Chondrocyte (in vitro differentiated cells): ENCODE data around the gene MYO1B. TPM values are rescaled to one million over a fixed set of nuclear protein-coding genes. Genes with fewer than 3 reads are reported as not detected.

Experiments used
- DNase-seq: peaks from one replicate; pipeline ENCODE4 v3.0.0; 2021; ENCODE audit warnings: mixed read lengths, low spot score
- H3K27ac Mint-ChIP-seq: one replicate; pipeline ENCODE4 v1.8.0; 2021; ENCODE audit warnings: mild to moderate bottlenecking, moderate library complexity, mixed read lengths; ENCODE audit not compliant: unreplicated experiment
- H3K27me3 Mint-ChIP-seq: 2 replicates; pipeline ENCODE4 v1.8.0; 2021; ENCODE audit warnings: low read depth, mixed read lengths
- H3K36me3 Mint-ChIP-seq: 2 replicates; pipeline ENCODE4 v1.8.0; 2021; ENCODE audit warnings: low read depth, mixed read lengths
- H3K4me1 Mint-ChIP-seq: 2 replicates; pipeline ENCODE4 v1.8.0; 2021; ENCODE audit warnings: low read depth, mild to moderate bottlenecking, mixed read lengths
- H3K4me3 Mint-ChIP-seq: one replicate; pipeline ENCODE4 v1.8.0; 2021; ENCODE audit warnings: mild to moderate bottlenecking, moderate library complexity, mixed read lengths; ENCODE audit not compliant: unreplicated experiment
- H3K9me3 Mint-ChIP-seq: 2 replicates; pipeline ENCODE4 v1.8.0; 2021; ENCODE audit warnings: low read depth, mixed read lengths
- CTCF ChIP-seq: fragments of 200-600 bp; sonication (generic); IDR thresholded peaks from 2 replicates; pipeline ENCODE4 v1.5.0; 2021; ENCODE audit warnings: antibody characterized with exemption, mild to moderate bottlenecking, moderate library complexity
- total RNA-seq: library from RNA; stranded (reverse); gene quantifications from 3 replicates; pipeline ENCODE4 v1.2.1, GENCODE V29; 2021

MYO1B gene
- total RNA-seq, 1 donor from 2014 or later: 114 TPM

GRCh38 chr2:191333911-191334357, 88.7 kb downstream of the MYO1B start:
- DNase-seq: no peak
- peak overlapping the region; percentile 92 for H3K27ac Mint-ChIP-seq
- peaks cover 20% of the 10 kb centered on the region for H3K36me3 Mint-ChIP-seq
- H3K4me3 Mint-ChIP-seq: peak overlapping the region; percentile 49
- no peaks in the 10 kb centered on the region for H3K27me3 Mint-ChIP-seq
- no peak for TF ChIP-seq CTCF
- H3K9me3 Mint-ChIP-seq: no peaks in the 10 kb centered on the region
- peaks cover 22% of the 10 kb centered on the region for H3K4me1 Mint-ChIP-seq

GRCh38 chr2:191335875-191336464, 90.8 kb downstream of the MYO1B start:
- no peak overlapping the region for H3K27ac Mint-ChIP-seq
- H3K9me3 Mint-ChIP-seq: no peaks in the 10 kb centered on the region
- no peaks in the 10 kb centered on the region for H3K27me3 Mint-ChIP-seq
- no peak for DNase-seq
- no peak overlapping the region for H3K4me3 Mint-ChIP-seq
- H3K4me1 Mint-ChIP-seq: peaks cover 22% of the 10 kb centered on the region
- TF ChIP-seq CTCF: no peak
- peaks cover 11% of the 10 kb centered on the region for H3K36me3 Mint-ChIP-seq

GRCh38 chr2:191341436-191341835, 96.2 kb downstream of the MYO1B start:
- Mint-ChIP-seq H3K27ac (no peak overlapping the region), H3K4me1 (peaks cover 31% of the 10 kb centered on the region), H3K4me3 (no peak overlapping the region), H3K9me3 (no peaks in the 10 kb centered on the region), H3K27me3 (no peaks in the 10 kb centered on the region), H3K36me3 (peaks cover 5% of the 10 kb centered on the region)
- DNase-seq: no peak
- no peak for TF ChIP-seq CTCF

- Mint-ChIP-seq H3K9me3 (no peaks in the 10 kb centered on the region), H3K4me1 (peaks cover 50% of the 10 kb centered on the region), H3K27me3 (no peaks in the 10 kb centered on the region), H3K27ac (peak overlapping the region; percentile 45), H3K4me3 (no peak overlapping the region), H3K36me3 (peaks cover 17% of the 10 kb centered on the region)
- no peak for DNase-seq
- no peak for TF ChIP-seq CTCF
Measured at GRCh38 chr2:191343796-191344338, 98.7 kb downstream of the MYO1B start.

GRCh38 chr2:191345788-191346187, 100.6 kb downstream of the MYO1B start:
- no peak for TF ChIP-seq CTCF
- Mint-ChIP-seq H3K27ac (peak overlapping the region; percentile 34), H3K27me3 (no peaks in the 10 kb centered on the region), H3K4me1 (peaks cover 59% of the 10 kb centered on the region), H3K9me3 (no peaks in the 10 kb centered on the region), H3K36me3 (peaks cover 18% of the 10 kb centered on the region), H3K4me3 (no peak overlapping the region)
- DNase-seq: no peak
